Measurements from ENCODE around the gene SNX32.

The SNX32 gene

GRCh38 chr11:65873318-65874156 lies 39.8 kb downstream of the SNX32 start:
- H3K9me3 ChIP-seq (ENCODE audit: control insufficient read depth, insufficient read depth, low read length) = no peaks in the 10 kb centered on the region
- H4K20me1 ChIP-seq (ENCODE audit: control insufficient read depth, insufficient read depth, low read depth, low read length) = no peaks in the 10 kb centered on the region
- H3K4me1 ChIP-seq (ENCODE audit: control insufficient read depth, low read length) = peaks cover 29% of the 10 kb centered on the region
- H3K79me2 ChIP-seq (ENCODE audit: control insufficient read depth, low read length) = no peaks in the 10 kb centered on the region
- H3K36me3 ChIP-seq (ENCODE audit: control insufficient read depth, low read length) = no peaks in the 10 kb centered on the region
- TF ChIP-seq EZH2phosphoT487 (IDR thresholded peaks at IDR 0.05; ENCODE audit: borderline replicate concordance, low read length) = no peak
- TF ChIP-seq CTCF (IDR thresholded peaks at IDR 0.05; ENCODE audit: low read depth, low read length, poor library complexity, severe bottlenecking) = no peak
- H3K9me2 ChIP-seq (replicated peaks; ENCODE audit: control insufficient read depth, low read length) = no peaks in the 10 kb centered on the region
- 0 out of 2 replicates have a peak, but pooled peaks cover 6% of the 10 kb centered on the region for H3F3A ChIP-seq (ENCODE audit: control insufficient read depth, insufficient read depth)
- H3K27ac ChIP-seq (ENCODE audit: low read depth, low read length) = no peak overlapping the region
- peak overlapping the region; percentile 86 for H3K4me2 ChIP-seq (ENCODE audit: low read length)
- H3K27me3 ChIP-seq (ENCODE audit: control insufficient read depth, low read length) = peaks cover 20% of the 10 kb centered on the region
- peak overlapping the region; percentile 72 for H3K4me3 ChIP-seq (ENCODE audit: low read length)

GRCh38 chr11:65879617-65880016 lies 45.9 kb downstream of the SNX32 start, which contains the start of gene CTSW:
Gene CTSW, plus strand, starts transcription at chr11:65879837. Its CDS starts 18 bp downstream, at chr11:65879855.
- TF ChIP-seq CTCF (IDR thresholded peaks at IDR 0.05; ENCODE audit: low read depth, low read length, poor library complexity, severe bottlenecking) = no peak
- TF ChIP-seq EZH2phosphoT487 (IDR thresholded peaks at IDR 0.05; ENCODE audit: borderline replicate concordance, low read length) = no peak
- Histone ChIP-seq H3K4me2 (ENCODE audit: low read length) (no peak within 1 kb of the TSS), H3K9me2 (replicated peaks; ENCODE audit: control insufficient read depth, low read length) (no peaks in the 10 kb centered on the region), H4K20me1 (ENCODE audit: control insufficient read depth, insufficient read depth, low read depth, low read length) (no peaks in the 10 kb centered on the region), H3K4me3 (ENCODE audit: low read length) (no peak within 1 kb of the TSS), H3K36me3 (ENCODE audit: control insufficient read depth, low read length) (peaks cover 24% of the 10 kb centered on the region), H3K27me3 (ENCODE audit: control insufficient read depth, low read length) (no peaks in the 10 kb centered on the region), H3K79me2 (ENCODE audit: control insufficient read depth, low read length) (no peaks in the 10 kb centered on the region), H3K27ac (ENCODE audit: low read depth, low read length) (no peak within 1 kb of the TSS), H3K9me3 (ENCODE audit: control insufficient read depth, insufficient read depth, low read length) (no peaks in the 10 kb centered on the region), H3K4me1 (ENCODE audit: control insufficient read depth, low read length) (peaks cover 4% of the 10 kb centered on the region), H3F3A (ENCODE audit: control insufficient read depth, insufficient read depth) (no peaks in the 10 kb centered on the region; the same call in 1 of the 2 replicates)

DNA sequence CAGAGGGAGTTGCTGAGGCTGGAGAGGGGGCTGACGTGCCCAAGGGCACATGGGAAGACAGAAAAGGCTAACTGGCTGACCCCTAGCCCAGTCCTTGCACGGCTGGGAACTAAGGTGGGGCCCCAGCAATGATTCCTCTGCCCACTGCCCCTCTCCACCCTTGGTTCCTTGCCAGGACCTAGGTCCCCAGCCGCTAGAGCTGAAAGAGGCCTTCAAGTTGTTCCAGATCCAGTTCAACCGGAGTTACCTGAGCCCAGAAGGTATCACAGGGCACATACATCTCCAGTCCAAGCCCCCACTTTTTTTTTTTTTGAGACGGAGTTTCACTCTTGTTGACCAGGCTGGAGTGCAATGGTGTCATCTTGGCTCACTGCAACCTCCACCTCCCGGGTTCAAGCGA lies 46.3 kb downstream of the SNX32 start:
- no peaks in the 10 kb centered on the region for H3K79me2 ChIP-seq (ENCODE audit: control insufficient read depth, low read length)
- no peak overlapping the region for H3K4me2 ChIP-seq (ENCODE audit: low read length)
- H3K4me3 ChIP-seq (ENCODE audit: low read length) = no peak overlapping the region
- no peaks in the 10 kb centered on the region; the same call in 1 of the 2 replicates for H3F3A ChIP-seq (ENCODE audit: control insufficient read depth, insufficient read depth)
- peaks cover 27% of the 10 kb centered on the region for H3K36me3 ChIP-seq (ENCODE audit: control insufficient read depth, low read length)
- H4K20me1 ChIP-seq (ENCODE audit: control insufficient read depth, insufficient read depth, low read depth, low read length) = no peaks in the 10 kb centered on the region
- H3K4me1 ChIP-seq (ENCODE audit: control insufficient read depth, low read length) = peaks cover 8% of the 10 kb centered on the region
- H3K27me3 ChIP-seq (ENCODE audit: control insufficient read depth, low read length) = no peaks in the 10 kb centered on the region
- TF ChIP-seq EZH2phosphoT487 (IDR thresholded peaks at IDR 0.05; ENCODE audit: borderline replicate concordance, low read length) (no peak), CTCF (IDR thresholded peaks at IDR 0.05; ENCODE audit: low read depth, low read length, poor library complexity, severe bottlenecking) (no peak)
- no peak overlapping the region for H3K27ac ChIP-seq (ENCODE audit: low read depth, low read length)
- no peaks in the 10 kb centered on the region for H3K9me3 ChIP-seq (ENCODE audit: control insufficient read depth, insufficient read depth, low read length)
- H3K9me2 ChIP-seq (replicated peaks; ENCODE audit: control insufficient read depth, low read length) = no peaks in the 10 kb centered on the region
